Nephron progenitor cell (in vitro differentiated cells): ENCODE measurements around the gene TMEM271.

Source experiments
- DNase-seq: peaks from one replicate; pipeline ENCODE4 v3.0.0; 2021
- H3K27ac Mint-ChIP-seq: 2 replicates; pipeline ENCODE4 v1.8.0; 2021; ENCODE audit warnings: mild to moderate bottlenecking, moderate library complexity, mixed read lengths
- H3K27me3 Mint-ChIP-seq: 2 replicates; pipeline ENCODE4 v1.8.0; 2021; ENCODE audit warnings: mild to moderate bottlenecking, low read depth, mixed read lengths; ENCODE audit not compliant: poor library complexity
- H3K36me3 Mint-ChIP-seq: 2 replicates; pipeline ENCODE4 v1.8.0; 2021; ENCODE audit warnings: low read depth, mixed read lengths
- H3K4me1 Mint-ChIP-seq: 2 replicates; pipeline ENCODE4 v1.8.0; 2021; ENCODE audit warnings: mixed read lengths
- H3K4me3 Mint-ChIP-seq: 2 replicates; pipeline ENCODE4 v1.8.0; 2021; ENCODE audit warnings: mild to moderate bottlenecking, moderate library complexity, mixed read lengths
- H3K9me3 Mint-ChIP-seq: 2 replicates; pipeline ENCODE4 v1.8.0; 2021; ENCODE audit warnings: mild to moderate bottlenecking, moderate library complexity, mixed read lengths
- CTCF ChIP-seq: fragments of 200-600 bp; sonication (generic); IDR thresholded peaks from 2 replicates; pipeline ENCODE4 v1.5.0; 2021; ENCODE audit warnings: antibody characterized with exemption

TMEM271 gene

GRCh38 chr4:572594-572993 lies 3.5 kb downstream of the TMEM271 start:
- H3K27me3 Mint-ChIP-seq = peaks cover 83% of the 10 kb centered on the region
- H3K36me3 Mint-ChIP-seq = no peaks in the 10 kb centered on the region
- H3K4me3 Mint-ChIP-seq = no peak overlapping the region
- no peak for TF ChIP-seq CTCF
- H3K4me1 Mint-ChIP-seq = peaks cover 8% of the 10 kb centered on the region
- H3K27ac Mint-ChIP-seq = no peak overlapping the region
- peaks cover 21% of the 10 kb centered on the region for H3K9me3 Mint-ChIP-seq
- no peak for DNase-seq

- H3K36me3 Mint-ChIP-seq = no peaks in the 10 kb centered on the region
- no peak overlapping the region for H3K27ac Mint-ChIP-seq
These were observed 4.1 kb downstream of the TMEM271 start for GRCh38 chr4:571838-572572.

GRCh38 chr4:570754-571153 lies 5.3 kb downstream of the TMEM271 start:
- H3K9me3 Mint-ChIP-seq = peaks cover 28% of the 10 kb centered on the region
- peaks cover 72% of the 10 kb centered on the region for H3K27me3 Mint-ChIP-seq
- H3K36me3 Mint-ChIP-seq = no peaks in the 10 kb centered on the region
- H3K27ac Mint-ChIP-seq = no peak overlapping the region
- TF ChIP-seq CTCF = no peak
- H3K4me3 Mint-ChIP-seq = no peak overlapping the region
- DNase-seq = no peak
- H3K4me1 Mint-ChIP-seq = no peaks in the 10 kb centered on the region

More at GRCh38 chr4:571838-572572, 4.1 kb downstream of the TMEM271 start:
- DNase-seq = no peak
- Mint-ChIP-seq H3K4me3 (no peak overlapping the region), H3K4me1 (peaks cover 3% of the 10 kb centered on the region), H3K9me3 (peaks cover 21% of the 10 kb centered on the region), H3K27me3 (peaks cover 77% of the 10 kb centered on the region)
- no peak for TF ChIP-seq CTCF

GRCh38 chr4:569958-570667 lies 6.0 kb downstream of the TMEM271 start:
- H3K4me3 Mint-ChIP-seq = no peak overlapping the region
- no peak for TF ChIP-seq CTCF
- peaks cover 72% of the 10 kb centered on the region for H3K27me3 Mint-ChIP-seq
- no peak for DNase-seq
- no peak overlapping the region for H3K27ac Mint-ChIP-seq
- no peaks in the 10 kb centered on the region for H3K36me3 Mint-ChIP-seq
- H3K4me1 Mint-ChIP-seq = no peaks in the 10 kb centered on the region
- H3K9me3 Mint-ChIP-seq = peaks cover 35% of the 10 kb centered on the region

- Mint-ChIP-seq H3K27ac (no peak overlapping the region), H3K36me3 (no peaks in the 10 kb centered on the region), H3K27me3 (peaks cover 64% of the 10 kb centered on the region), H3K4me3 (no peak overlapping the region), H3K9me3 (peaks cover 44% of the 10 kb centered on the region), H3K4me1 (no peaks in the 10 kb centered on the region)
- DNase-seq = no peak
- TF ChIP-seq CTCF = no peak
These were observed 7.1 kb downstream of the TMEM271 start for GRCh38 chr4:568962-569361.

GRCh38 chr4:568351-568652 lies 7.8 kb downstream of the TMEM271 start:
- Mint-ChIP-seq H3K36me3 (no peaks in the 10 kb centered on the region), H3K27ac (no peak overlapping the region), H3K27me3 (peaks cover 57% of the 10 kb centered on the region), H3K9me3 (peaks cover 51% of the 10 kb centered on the region), H3K4me3 (no peak overlapping the region), H3K4me1 (no peaks in the 10 kb centered on the region)
- TF ChIP-seq CTCF = no peak
- no peak for DNase-seq
